A549 (cell line): ENCODE data around the gene SETBP1. TPM values are rescaled to one million over a fixed set of nuclear protein-coding genes. Genes with fewer than 3 reads are reported as not detected.

Source experiments
- ATAC-seq, 2 experiments: fragments of 200-7000 bp in 1 of 2; fragments of >200 bp in 1 of 2; cut with Nextera tagmentation in 1 of 2; cut with Tn5 transposase in 1 of 2; 3 replicates each; pipeline versions ENCODE4 v1.8.0 to v1.9.1; 2018 to 2020; ENCODE audit warnings: mild to moderate bottlenecking in 1 of 2, moderate library complexity in 1 of 2
- CTCF ChIA-PET: fragments of 300-600 bp; sonication (Branson Sonifier 250); formaldehyde crosslinking; extraction: SDS; loops from one replicate; lab custom pipeline; 2021; ENCODE audit warnings: antibody characterized with exemption, inconsistent platforms; lab: Yijun Ruan, JAX
- POLR2A ChIA-PET: fragments of 350-600 bp; formaldehyde crosslinking; extraction: SDS; loops from one replicate; lab custom pipeline; 2021; ENCODE audit warnings: antibody characterized with exemption, inconsistent platforms; lab: Yijun Ruan, JAX
- DNase-seq, 2 experiments: peaks; one replicate each; pipeline versions ENCODE4 v3.0.0 to v3.0.0-alpha.2; 2011 to 2016; ENCODE audit warnings: low read depth in 1 of 2, low spot score in 1 of 2
- FAIRE-seq: peaks from 2 replicates; lab custom pipeline; 2011; peaks lifted over from hg19 to GRCh38; lab: Jason Lieb, UNC
- H3K27ac ChIP-seq, 2 experiments: fragments of >200 bp; sonication (Bioruptor Twin); formaldehyde crosslinking; 3 replicates each; pipeline ENCODE4 v1.5.1; 2016 to 2017
- H3K4me1 ChIP-seq: fragments of >200 bp; sonication (Bioruptor Twin); formaldehyde crosslinking; 3 replicates; pipeline ENCODE4 v1.6.1; 2016
- H3K4me2 ChIP-seq: fragments of >200 bp; sonication (Bioruptor Twin); formaldehyde crosslinking; 3 replicates; pipeline ENCODE4 v1.6.1; 2016
- H3K4me3 ChIP-seq: fragments of >200 bp; sonication (Bioruptor Twin); formaldehyde crosslinking; 3 replicates; pipeline ENCODE4 v1.5.1; 2016
- H3K9me3 ChIP-seq: fragments of >200 bp; sonication (Bioruptor Twin); formaldehyde crosslinking; 3 replicates; pipeline ENCODE4 v1.6.1; 2016
- CBX2 ChIP-seq: fragments of 200-600 bp; sonication (generic); IDR thresholded peaks from 2 replicates; pipeline ENCODE4 v1.6.1; 2016; ENCODE audit warnings: low read depth, mild to moderate bottlenecking, borderline replicate concordance
- CEBPB ChIP-seq, 2 experiments: fragments of >200 bp in 1 of 2; sonication (Bioruptor Twin) in 1 of 2; formaldehyde crosslinking in 1 of 2; IDR thresholded peaks; 2 replicates each; pipeline ENCODE4 v1.6.1; 2012 to 2016
- E2F6 ChIP-seq: IDR thresholded peaks from 2 replicates; pipeline ENCODE4 v1.6.1; 2012; ENCODE audit warnings: low read depth, borderline replicate concordance
- ESRRA ChIP-seq: fragments of 150-350 bp; IDR thresholded peaks from 2 replicates; pipeline ENCODE4 v1.6.1; 2014; ENCODE audit warnings: mild to moderate bottlenecking, low read length, borderline replicate concordance
- HES2 ChIP-seq: fragments of >200 bp; sonication (Bioruptor Twin); formaldehyde crosslinking; IDR thresholded peaks from 2 replicates; pipeline ENCODE4 v1.6.1; 2016
- HOXB13 ChIP-seq: fragments of 250-450 bp; sonication (Bioruptor Pico); IDR thresholded peaks from 2 replicates; pipeline ENCODE4 v1.5.0; 2020; ENCODE audit warnings: low read depth, mild to moderate bottlenecking, moderate library complexity
- HOXB5 ChIP-seq: fragments of 250-450 bp; sonication (Bioruptor Pico); IDR thresholded peaks from 2 replicates; pipeline ENCODE4 v1.5.0; 2020; ENCODE audit warnings: mild to moderate bottlenecking, moderate library complexity
- JUN ChIP-seq, 2 experiments: fragments of >200 bp; sonication (Bioruptor Twin); formaldehyde crosslinking; IDR thresholded peaks; 2 replicates in 1 of 2; 3 replicates in 1 of 2; pipeline ENCODE4 v1.6.1; 2016 to 2017
- MAX ChIP-seq: IDR thresholded peaks from 2 replicates; pipeline ENCODE4 v1.6.1; 2012
- POLR2AphosphoS2 ChIP-seq: conservative IDR thresholded peaks from 2 replicates; pipeline ENCODE4 v1.6.1; 2012; ENCODE audit warnings: low read length, improper control_type of control experiment, inconsistent platforms
- RAD21 ChIP-seq, 2 experiments: fragments of >200 bp in 1 of 2; sonication (Bioruptor Twin) in 1 of 2; formaldehyde crosslinking in 1 of 2; IDR thresholded peaks in 1 of 2; conservative IDR thresholded peaks in 1 of 2; 2 replicates in 1 of 2; 3 replicates in 1 of 2; pipeline ENCODE4 v1.6.1; 2012 to 2018; ENCODE audit warnings: inconsistent platforms in 1 of 2
- RARB ChIP-seq: fragments of 250-450 bp; sonication (Bioruptor Pico); IDR thresholded peaks from 2 replicates; pipeline ENCODE4 v1.8.0; 2021; ENCODE audit warnings: mild to moderate bottlenecking, moderate library complexity
- ZFP36 ChIP-seq: fragments of 450-650 bp; IDR thresholded peaks from 2 replicates; pipeline ENCODE4 v1.6.1; 2014; ENCODE audit warnings: borderline replicate concordance; ENCODE audit not compliant: partially characterized antibody
- WGBS: methylation state at CpG from one replicate; pipeline ENCODE4 v1.1.6; 2017; ENCODE audit errors: missing lambda C conversion rate; 5-methylcytosine and 5-hydroxymethylcytosine counted together
- polyA plus RNA-seq, 4 experiments: library from polyadenylated mRNA; depleted of rRNA in 3 of 4; stranded (reverse); fragments of >200 nt; fragmentation: RNase III in 1 of 4; extraction: RNeasy Plus Mini Kit Qiagen cat#74134 plus additional on column Dnase treatment in 1 of 4; gene quantifications; 2 replicates in 3 of 4; 3 replicates in 1 of 4; pipeline ENCODE4 v1.2.3, GENCODE V29; 2011 to 2017
- TF ChIP-seq, protein P1 (sequence below): fragments of 150-350 bp; IDR thresholded peaks from 2 replicates; pipeline ENCODE4 v1.6.1; 2014; ENCODE audit warnings: low read depth, mild to moderate bottlenecking, low read length
- TF ChIP-seq, protein P2 (sequence below): fragments of >200 bp; sonication (Bioruptor Twin); formaldehyde crosslinking; IDR thresholded peaks from 3 replicates; pipeline ENCODE4 v1.5.1; 2016
- TF ChIP-seq, protein P3 (sequence below): fragments of >200 bp; sonication (Bioruptor Twin); formaldehyde crosslinking; IDR thresholded peaks from 3 replicates; pipeline ENCODE4 v1.6.1; 2016
- TF ChIP-seq, protein P4 (sequence below): fragments of 450-650 bp; IDR thresholded peaks from 2 replicates; pipeline ENCODE4 v1.6.1; 2014; ENCODE audit warnings: antibody characterized with exemption
- TF ChIP-seq, protein P5 (sequence below): IDR thresholded peaks from 2 replicates; pipeline ENCODE4 v1.6.1; 2012

Gene SETBP1
- polyA plus RNA-seq, 2 of the 4 experiments (the other 2 are of a cell fraction): 0.50 to 1.9 TPM

- TF ChIP-seq, protein P1, sequence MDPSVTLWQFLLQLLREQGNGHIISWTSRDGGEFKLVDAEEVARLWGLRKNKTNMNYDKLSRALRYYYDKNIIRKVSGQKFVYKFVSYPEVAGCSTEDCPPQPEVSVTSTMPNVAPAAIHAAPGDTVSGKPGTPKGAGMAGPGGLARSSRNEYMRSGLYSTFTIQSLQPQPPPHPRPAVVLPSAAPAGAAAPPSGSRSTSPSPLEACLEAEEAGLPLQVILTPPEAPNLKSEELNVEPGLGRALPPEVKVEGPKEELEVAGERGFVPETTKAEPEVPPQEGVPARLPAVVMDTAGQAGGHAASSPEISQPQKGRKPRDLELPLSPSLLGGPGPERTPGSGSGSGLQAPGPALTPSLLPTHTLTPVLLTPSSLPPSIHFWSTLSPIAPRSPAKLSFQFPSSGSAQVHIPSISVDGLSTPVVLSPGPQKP: no peak
- TF ChIP-seq CEBPB (IDR thresholded peaks at IDR 0.05) (no peak), HOXB5 (CRISPR knock-in tag) (no peak), POLR2AphosphoS2 (no peak), MAX (no peak), E2F6 (no peak), RARB (no peak)
- TF ChIP-seq, protein P2, sequence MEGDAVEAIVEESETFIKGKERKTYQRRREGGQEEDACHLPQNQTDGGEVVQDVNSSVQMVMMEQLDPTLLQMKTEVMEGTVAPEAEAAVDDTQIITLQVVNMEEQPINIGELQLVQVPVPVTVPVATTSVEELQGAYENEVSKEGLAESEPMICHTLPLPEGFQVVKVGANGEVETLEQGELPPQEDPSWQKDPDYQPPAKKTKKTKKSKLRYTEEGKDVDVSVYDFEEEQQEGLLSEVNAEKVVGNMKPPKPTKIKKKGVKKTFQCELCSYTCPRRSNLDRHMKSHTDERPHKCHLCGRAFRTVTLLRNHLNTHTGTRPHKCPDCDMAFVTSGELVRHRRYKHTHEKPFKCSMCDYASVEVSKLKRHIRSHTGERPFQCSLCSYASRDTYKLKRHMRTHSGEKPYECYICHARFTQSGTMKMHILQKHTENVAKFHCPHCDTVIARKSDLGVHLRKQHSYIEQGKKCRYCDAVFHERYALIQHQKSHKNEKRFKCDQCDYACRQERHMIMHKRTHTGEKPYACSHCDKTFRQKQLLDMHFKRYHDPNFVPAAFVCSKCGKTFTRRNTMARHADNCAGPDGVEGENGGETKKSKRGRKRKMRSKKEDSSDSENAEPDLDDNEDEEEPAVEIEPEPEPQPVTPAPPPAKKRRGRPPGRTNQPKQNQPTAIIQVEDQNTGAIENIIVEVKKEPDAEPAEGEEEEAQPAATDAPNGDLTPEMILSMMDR: no peak
- TF ChIP-seq, protein P3, sequence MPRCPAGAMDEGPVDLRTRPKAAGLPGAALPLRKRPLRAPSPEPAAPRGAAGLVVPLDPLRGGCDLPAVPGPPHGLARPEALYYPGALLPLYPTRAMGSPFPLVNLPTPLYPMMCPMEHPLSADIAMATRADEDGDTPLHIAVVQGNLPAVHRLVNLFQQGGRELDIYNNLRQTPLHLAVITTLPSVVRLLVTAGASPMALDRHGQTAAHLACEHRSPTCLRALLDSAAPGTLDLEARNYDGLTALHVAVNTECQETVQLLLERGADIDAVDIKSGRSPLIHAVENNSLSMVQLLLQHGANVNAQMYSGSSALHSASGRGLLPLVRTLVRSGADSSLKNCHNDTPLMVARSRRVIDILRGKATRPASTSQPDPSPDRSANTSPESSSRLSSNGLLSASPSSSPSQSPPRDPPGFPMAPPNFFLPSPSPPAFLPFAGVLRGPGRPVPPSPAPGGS: no peak
- TF ChIP-seq, protein P4, sequence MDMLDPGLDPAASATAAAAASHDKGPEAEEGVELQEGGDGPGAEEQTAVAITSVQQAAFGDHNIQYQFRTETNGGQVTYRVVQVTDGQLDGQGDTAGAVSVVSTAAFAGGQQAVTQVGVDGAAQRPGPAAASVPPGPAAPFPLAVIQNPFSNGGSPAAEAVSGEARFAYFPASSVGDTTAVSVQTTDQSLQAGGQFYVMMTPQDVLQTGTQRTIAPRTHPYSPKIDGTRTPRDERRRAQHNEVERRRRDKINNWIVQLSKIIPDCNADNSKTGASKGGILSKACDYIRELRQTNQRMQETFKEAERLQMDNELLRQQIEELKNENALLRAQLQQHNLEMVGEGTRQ: no peak
- WGBS: 95% methylated on average over 3 of the region's 3 CpGs
- CTCF ChIA-PET: no interaction called here
Observed at GRCh38 chr18:45012286-45012685, 331.6 kb downstream of the SETBP1 start.

DNA sequence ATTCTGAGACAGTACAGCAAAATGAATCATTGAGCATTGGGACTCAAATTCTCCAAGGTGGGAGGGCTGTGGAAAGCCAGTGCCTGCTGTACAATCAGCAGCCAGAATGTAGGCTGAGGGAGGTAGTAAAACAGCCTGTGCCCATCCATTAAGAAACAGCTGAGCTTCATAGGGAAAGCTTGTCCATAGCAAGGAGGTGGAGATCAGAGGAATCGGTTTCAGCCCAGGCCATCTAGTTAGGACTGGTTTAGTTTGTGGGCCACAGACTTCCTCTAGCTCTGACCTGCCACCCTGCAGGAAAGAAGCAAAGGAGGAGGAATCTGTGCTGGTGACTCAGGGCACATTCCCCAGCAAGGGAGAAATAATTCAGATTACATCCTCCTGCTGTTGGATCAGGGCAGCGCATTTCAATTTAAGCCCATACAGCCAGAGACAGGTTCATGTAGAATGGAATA is 333.4 kb downstream of the SETBP1 start:
- Histone ChIP-seq H3K9me3 (no peaks in the 10 kb centered on the region), H3K4me2 (peak overlapping the region; percentile 21; the same call in 1 of the 3 replicates), H3K4me1 (peaks cover 21% of the 10 kb centered on the region), H3K4me3 (no peak overlapping the region), H3K27ac (no peak overlapping the region)
- ChIA-PET CTCF (no interaction called here), POLR2A (no interaction called here)
- DNase-seq: peak; percentile 33 to 61
- ATAC-seq: peak; percentile 83 to 90
- FAIRE-seq: no peak
- 55% methylated on average over 2 of the region's 2 CpGs for WGBS
- TF ChIP-seq CBX2: no peak
- no peak for TF ChIP-seq ESRRA
- TF ChIP-seq, protein P2: peak; percentile 17; the same call in 2 of the 3 replicates
- no peak for TF ChIP-seq HES2
- TF ChIP-seq ZFP36: no peak
- TF ChIP-seq RAD21 (conservative IDR thresholded peaks at IDR 0.05 in 1 of 2, IDR thresholded peaks at IDR 0.05 in 1 of 2): peak; percentile 22 to 42; a peak in 1 of 5 replicates
- no peak for TF ChIP-seq HOXB5 (CRISPR knock-in tag)
- no peak for TF ChIP-seq JUN (IDR thresholded peaks at IDR 0.05)
- TF ChIP-seq, protein P5, sequence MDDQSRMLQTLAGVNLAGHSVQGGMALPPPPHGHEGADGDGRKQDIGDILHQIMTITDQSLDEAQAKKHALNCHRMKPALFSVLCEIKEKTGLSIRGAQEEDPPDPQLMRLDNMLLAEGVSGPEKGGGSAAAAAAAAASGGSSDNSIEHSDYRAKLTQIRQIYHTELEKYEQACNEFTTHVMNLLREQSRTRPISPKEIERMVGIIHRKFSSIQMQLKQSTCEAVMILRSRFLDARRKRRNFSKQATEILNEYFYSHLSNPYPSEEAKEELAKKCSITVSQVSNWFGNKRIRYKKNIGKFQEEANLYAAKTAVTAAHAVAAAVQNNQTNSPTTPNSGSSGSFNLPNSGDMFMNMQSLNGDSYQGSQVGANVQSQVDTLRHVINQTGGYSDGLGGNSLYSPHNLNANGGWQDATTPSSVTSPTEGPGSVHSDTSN: no peak
- TF ChIP-seq HOXB13 (CRISPR knock-in tag): no peak

More at GRCh38 chr18:45012286-45012685, 331.6 kb downstream of the SETBP1 start:
- peaks cover 20% of the 10 kb centered on the region for H3K4me1 ChIP-seq
- ATAC-seq (no peak), FAIRE-seq (no peak), DNase-seq (no peak)
- POLR2A ChIA-PET: no interaction called here
- no peak overlapping the region for H3K27ac ChIP-seq
- H3K4me2 ChIP-seq: no peak overlapping the region
- no peak overlapping the region for H3K4me3 ChIP-seq
- no peaks in the 10 kb centered on the region for H3K9me3 ChIP-seq
